A673 (cell line): ENCODE results near the gene HCLS1. TPM values are rescaled to one million over a fixed set of nuclear protein-coding genes. Genes with fewer than 3 reads are reported as not detected.

ENCODE experiments used
- BruUV-seq: library from RNA; stranded (reverse); fragments of 400-500 nt; replicated peaks from 2 replicates; lab custom pipeline; 2021; lab: Mats Ljungman, UMichigan
- CTCF ChIA-PET: fragments of 300-600 bp; sonication (Branson Sonifier 250); formaldehyde crosslinking; loops from one replicate; lab custom pipeline; 2022; ENCODE audit warnings: antibody characterized with exemption; lab: Charles Lee
- POLR2A ChIA-PET: fragments of 300-600 bp; sonication (Branson Sonifier 250); formaldehyde crosslinking; loops from one replicate; lab custom pipeline; 2022; ENCODE audit warnings: antibody characterized with exemption; ENCODE audit not compliant: low non-redundant PET; lab: Charles Lee
- DNase-seq: peaks from one replicate; pipeline ENCODE4 v3.0.0-alpha.2; 2015; ENCODE audit warnings: low spot score
- H3K27ac ChIP-seq: fragments of 200-600 bp; sonication (generic); 2 replicates; pipeline ENCODE4 v1.5.1; 2016; ENCODE audit warnings: mixed run types, low read depth, mild to moderate bottlenecking, mixed read lengths, antibody characterized with exemption, low read length; ENCODE audit not compliant: poor library complexity, severe bottlenecking
- H3K27me3 ChIP-seq: fragments of 200-600 bp; sonication (generic); replicated peaks from 2 replicates; pipeline ENCODE4 v1.6.1; 2017; ENCODE audit warnings: mixed run types, low read depth, mild to moderate bottlenecking, mixed read lengths, antibody characterized with exemption, low read length; ENCODE audit not compliant: insufficient read depth, poor library complexity
- H3K36me3 ChIP-seq: fragments of 200-600 bp; sonication (generic); 2 replicates; pipeline ENCODE4 v1.6.1; 2016; ENCODE audit warnings: mixed run types, mild to moderate bottlenecking, mixed read lengths, antibody characterized with exemption, low read length; ENCODE audit not compliant: insufficient read depth, poor library complexity, severe bottlenecking
- H3K4me1 ChIP-seq: fragments of 200-600 bp; sonication (generic); 2 replicates; pipeline ENCODE4 v1.6.1; 2017; ENCODE audit warnings: mixed run types, mild to moderate bottlenecking, mixed read lengths, antibody characterized with exemption, low read length; ENCODE audit not compliant: insufficient read depth, poor library complexity, severe bottlenecking
- H3K4me3 ChIP-seq: fragments of 200-600 bp; sonication (generic); 2 replicates; pipeline ENCODE4 v1.5.1; 2016; ENCODE audit warnings: low read depth, mixed run types, mild to moderate bottlenecking, mixed read lengths, low read length; ENCODE audit not compliant: poor library complexity, severe bottlenecking
- H3K9me3 ChIP-seq: fragments of 200-600 bp; sonication (generic); 2 replicates; pipeline ENCODE4 v1.6.1; 2016; ENCODE audit warnings: mixed run types, low read depth, mild to moderate bottlenecking, mixed read lengths, antibody characterized with exemption, low read length; ENCODE audit not compliant: poor library complexity, severe bottlenecking
- CTCF ChIP-seq: fragments of 300-800, 200-600 bp; sonication (generic); conservative IDR thresholded peaks from 2 replicates; pipeline ENCODE4 v1.5.1; 2017; ENCODE audit warnings: low read depth, mild to moderate bottlenecking, antibody characterized with exemption, low read length, moderate library complexity, mixed read lengths
- EZH2 ChIP-seq: fragments of 200-600 bp; sonication (generic); IDR thresholded peaks from 2 replicates; pipeline ENCODE4 v1.6.1; 2017; ENCODE audit warnings: borderline replicate concordance, low read depth, mild to moderate bottlenecking, mixed read lengths, antibody characterized with exemption, low read length; ENCODE audit not compliant: poor library complexity, severe bottlenecking
- intact Hi-C: fragments of 100-400 bp; cut with micrococcal nuclease; formaldehyde crosslinking; loops from one replicate; pipeline ENCODE4 v1.10.0; 2022; ENCODE audit not compliant: unreplicated experiment
- total RNA-seq: library from RNA; stranded (reverse); gene quantifications from 2 replicates; pipeline ENCODE4 v1.2.3, GENCODE V29; 2021

Gene HCLS1
- total RNA-seq, 1 experiment from 2014 or later = 96.9 TPM

- Histone ChIP-seq H3K27me3 (no peaks in the 10 kb centered on the region), H3K9me3 (no peaks in the 10 kb centered on the region), H3K4me3 (no peak overlapping the region), H3K4me1 (no peaks in the 10 kb centered on the region), H3K27ac (no peak overlapping the region), H3K36me3 (no peaks in the 10 kb centered on the region)
- no peak for TF ChIP-seq EZH2
- TF ChIP-seq CTCF = no peak
- CTCF ChIA-PET = no interaction called here
- POLR2A ChIA-PET = no interaction called here
- no peak for DNase-seq
- intact Hi-C loops = no loop called here
- BruUV-seq = no TSS peak
These were observed 44.8 kb upstream of the HCLS1 start for GRCh38 chr3:121705541-121705940.

GRCh38 chr3:121703973-121704372 is 43.3 kb upstream of the HCLS1 start:
- CTCF ChIA-PET = no interaction called here
- no TSS peak for BruUV-seq

GRCh38 chr3:121698901-121699300 is 38.2 kb upstream of the HCLS1 start:
- TF ChIP-seq EZH2 (no peak), CTCF (no peak)
- ChIA-PET CTCF (no interaction called here), POLR2A (no interaction called here)
- Histone ChIP-seq H3K36me3 (peaks cover 13% of the 10 kb centered on the region), H3K4me3 (no peak overlapping the region), H3K27ac (no peak overlapping the region), H3K27me3 (no peaks in the 10 kb centered on the region), H3K4me1 (no peaks in the 10 kb centered on the region), H3K9me3 (no peaks in the 10 kb centered on the region)
- no TSS peak for BruUV-seq
- DNase-seq = no peak
- intact Hi-C loops = no loop called here

More at GRCh38 chr3:121703973-121704372, 43.3 kb upstream of the HCLS1 start:
- no peak overlapping the region for H3K4me3 ChIP-seq
- intact Hi-C loops = no loop called here
- H3K9me3 ChIP-seq = no peaks in the 10 kb centered on the region
- TF ChIP-seq CTCF = no peak
- no peak for TF ChIP-seq EZH2
- no peak overlapping the region for H3K27ac ChIP-seq
- DNase-seq = no peak
- no peaks in the 10 kb centered on the region for H3K27me3 ChIP-seq
- H3K36me3 ChIP-seq = peaks cover under 1% of the 10 kb centered on the region
- no peaks in the 10 kb centered on the region for H3K4me1 ChIP-seq
- POLR2A ChIA-PET = no interaction called here
